GM06990 (cell line): ENCODE results near the gene RIMS4.

ENCODE experiments used
- DNase-seq: peaks from one replicate; pipeline ENCODE4 v3.0.0-alpha.2; 2011; ENCODE audit not compliant: insufficient read length; ENCODE audit errors: extremely low read depth
- H3K27me3 ChIP-seq: replicated peaks from 2 replicates; pipeline ENCODE4 v1.6.0; 2011; ENCODE audit warnings: low read length; ENCODE audit not compliant: control insufficient read depth, insufficient read depth
- H3K36me3 ChIP-seq: 2 replicates; pipeline ENCODE4 v1.5.1; 2011; ENCODE audit warnings: low read length; ENCODE audit not compliant: control insufficient read depth, insufficient read depth
- H3K4me3 ChIP-seq: replicated peaks from 2 replicates; pipeline ENCODE4 v1.5.1; 2011; ENCODE audit warnings: low read depth, mild to moderate bottlenecking, control low read depth, low read length
- TF ChIP-seq, protein P1 (sequence below): IDR thresholded peaks from 2 replicates; pipeline ENCODE4 v1.5.1; 2011; ENCODE audit warnings: low read length, control low read depth, mild to moderate bottlenecking, inconsistent platforms; ENCODE audit not compliant: insufficient read depth, poor library complexity, severe bottlenecking

Gene RIMS4

DNA sequence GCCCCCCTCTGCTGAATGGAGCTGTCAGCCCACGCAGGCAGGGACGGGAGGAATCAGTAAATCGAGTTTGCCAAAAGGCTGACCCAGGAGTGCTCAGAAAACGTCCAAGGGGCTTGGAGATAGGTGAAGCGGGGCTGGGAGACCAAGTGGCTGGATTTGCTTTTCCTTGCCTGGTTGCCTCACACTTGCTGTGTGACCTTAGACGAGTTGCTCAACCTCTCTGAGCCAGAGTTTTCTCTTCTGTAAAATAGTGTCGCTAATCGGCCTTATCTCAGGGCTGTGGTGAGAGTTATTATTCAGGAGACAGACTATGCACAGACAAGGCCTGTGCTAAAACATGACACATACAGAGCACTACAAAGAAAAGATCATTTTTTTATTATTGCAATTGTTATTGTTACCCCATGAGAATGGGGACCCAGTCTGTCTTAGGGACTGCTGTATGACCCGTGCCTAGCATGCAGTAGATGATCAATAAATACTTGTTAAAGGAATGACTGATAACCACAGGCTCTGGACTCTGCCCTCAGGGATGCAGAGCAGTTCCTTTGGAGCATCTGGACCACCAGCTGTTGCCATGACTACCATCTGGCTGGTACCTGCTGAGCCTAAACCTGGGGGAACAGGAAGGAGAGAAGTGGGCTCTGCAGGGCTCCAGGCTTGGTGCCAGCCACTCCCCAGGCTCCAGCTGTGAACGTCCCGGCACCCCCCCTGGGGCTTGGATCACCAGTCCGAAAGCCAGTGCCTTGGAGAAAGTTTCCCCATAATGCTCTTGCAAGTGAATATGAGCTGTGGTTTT lies 63.8 kb downstream of the RIMS4 start:
- TF ChIP-seq, protein P1, sequence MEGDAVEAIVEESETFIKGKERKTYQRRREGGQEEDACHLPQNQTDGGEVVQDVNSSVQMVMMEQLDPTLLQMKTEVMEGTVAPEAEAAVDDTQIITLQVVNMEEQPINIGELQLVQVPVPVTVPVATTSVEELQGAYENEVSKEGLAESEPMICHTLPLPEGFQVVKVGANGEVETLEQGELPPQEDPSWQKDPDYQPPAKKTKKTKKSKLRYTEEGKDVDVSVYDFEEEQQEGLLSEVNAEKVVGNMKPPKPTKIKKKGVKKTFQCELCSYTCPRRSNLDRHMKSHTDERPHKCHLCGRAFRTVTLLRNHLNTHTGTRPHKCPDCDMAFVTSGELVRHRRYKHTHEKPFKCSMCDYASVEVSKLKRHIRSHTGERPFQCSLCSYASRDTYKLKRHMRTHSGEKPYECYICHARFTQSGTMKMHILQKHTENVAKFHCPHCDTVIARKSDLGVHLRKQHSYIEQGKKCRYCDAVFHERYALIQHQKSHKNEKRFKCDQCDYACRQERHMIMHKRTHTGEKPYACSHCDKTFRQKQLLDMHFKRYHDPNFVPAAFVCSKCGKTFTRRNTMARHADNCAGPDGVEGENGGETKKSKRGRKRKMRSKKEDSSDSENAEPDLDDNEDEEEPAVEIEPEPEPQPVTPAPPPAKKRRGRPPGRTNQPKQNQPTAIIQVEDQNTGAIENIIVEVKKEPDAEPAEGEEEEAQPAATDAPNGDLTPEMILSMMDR, result no peak
- peaks cover 2% of the 10 kb centered on the region for H3K27me3 ChIP-seq
- H3K4me3 ChIP-seq, result no peak overlapping the region
- DNase-seq, result no peak
- no peaks in the 10 kb centered on the region for H3K36me3 ChIP-seq

DNA sequence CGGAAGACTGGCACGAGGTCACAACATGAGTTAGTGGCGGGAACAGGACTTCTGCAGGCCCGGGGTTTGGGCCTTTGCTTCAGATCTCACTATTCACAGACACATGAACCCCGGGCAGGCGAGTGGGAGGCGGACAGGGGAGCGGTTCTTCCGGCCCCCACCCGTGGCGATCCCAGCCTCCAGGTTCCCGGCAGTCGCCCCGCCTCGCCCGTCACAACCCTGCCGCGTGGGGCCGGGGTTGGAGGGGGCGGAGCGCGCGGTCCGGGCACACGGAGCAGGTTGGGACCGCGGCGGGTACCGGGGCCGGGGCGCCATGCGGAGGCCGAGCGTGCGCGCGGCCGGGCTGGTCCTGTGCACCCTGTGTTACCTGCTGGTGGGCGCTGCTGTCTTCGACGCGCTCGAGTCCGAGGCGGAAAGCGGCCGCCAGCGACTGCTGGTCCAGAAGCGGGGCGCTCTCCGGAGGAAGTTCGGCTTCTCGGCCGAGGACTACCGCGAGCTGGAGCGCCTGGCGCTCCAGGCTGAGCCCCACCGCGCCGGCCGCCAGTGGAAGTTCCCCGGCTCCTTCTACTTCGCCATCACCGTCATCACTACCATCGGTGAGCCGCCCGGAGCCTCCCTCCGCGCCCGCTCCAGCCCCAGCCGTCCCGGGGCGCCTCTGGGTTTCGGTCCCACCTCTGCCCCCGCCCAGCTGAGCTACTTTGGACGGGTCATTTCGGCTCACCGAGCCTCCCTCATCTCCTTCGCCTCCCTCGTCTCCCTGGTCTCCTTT lies 64.6 kb downstream of the RIMS4 start, which contains the start of gene KCNK15:
KCNK15 (plus strand) TSS at position 268 of the 769 bp plus-strand sequence; CDS start at position 314, 46 bp downstream.
- peaks cover 2% of the 10 kb centered on the region for H3K27me3 ChIP-seq
- TF ChIP-seq, protein P1, result no peak
- no peaks in the 10 kb centered on the region for H3K36me3 ChIP-seq
- H3K4me3 ChIP-seq, result peak within 1 kb of the TSS; percentile 33
- no peak for DNase-seq

- DNase-seq, result no peak
- Histone ChIP-seq H3K4me3 (no peak overlapping the region), H3K36me3 (no peaks in the 10 kb centered on the region), H3K27me3 (peaks cover 2% of the 10 kb centered on the region)
- TF ChIP-seq, protein P1, result no peak
Observed at GRCh38 chr20:44745122-44745597, 65.2 kb downstream of the RIMS4 start.

DNA sequence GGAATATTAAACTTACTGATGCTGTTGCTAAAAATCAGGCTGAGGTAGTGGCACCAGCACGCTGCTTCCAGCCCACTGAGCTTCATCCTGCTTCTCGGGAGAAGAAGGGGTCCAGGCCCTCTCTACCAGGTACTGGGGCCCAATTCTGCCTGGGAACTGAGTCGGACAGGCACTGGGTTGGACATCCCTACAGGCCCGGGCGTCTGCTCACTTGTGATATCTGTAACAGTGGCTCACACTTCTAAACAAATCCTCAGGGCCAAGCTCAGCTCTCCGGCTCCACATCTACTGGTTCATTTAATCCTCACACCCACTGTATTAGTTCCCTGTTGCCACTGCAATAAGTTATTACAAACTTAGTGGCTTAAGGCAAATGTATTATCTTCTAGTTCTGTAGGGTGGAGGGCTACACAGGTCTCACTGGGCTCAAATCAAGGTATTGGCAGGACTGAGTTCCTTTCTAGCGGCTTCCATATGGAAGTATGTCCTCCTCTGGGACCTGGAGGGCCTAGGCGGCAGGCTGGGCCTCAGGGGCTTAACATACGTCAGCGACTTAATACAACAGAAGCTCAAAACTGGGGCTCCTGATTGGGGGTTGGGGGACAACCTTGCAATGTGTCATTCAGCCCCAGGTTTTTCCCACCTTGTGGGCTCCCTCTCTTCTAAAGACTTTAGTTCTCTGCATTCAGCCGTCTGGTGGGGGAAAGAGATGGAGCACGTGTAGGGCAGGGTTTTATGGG lies 66.3 kb downstream of the RIMS4 start:
- H3K36me3 ChIP-seq, result no peaks in the 10 kb centered on the region
- TF ChIP-seq, protein P1, result no peak
- no peak overlapping the region for H3K4me3 ChIP-seq
- H3K27me3 ChIP-seq, result peaks cover 2% of the 10 kb centered on the region
- DNase-seq, result no peak

GRCh38 chr20:44743080-44743701 lies 67.2 kb downstream of the RIMS4 start:
- Histone ChIP-seq H3K27me3 (peaks cover 2% of the 10 kb centered on the region), H3K36me3 (no peaks in the 10 kb centered on the region), H3K4me3 (no peak overlapping the region)
- TF ChIP-seq, protein P1, result no peak
- DNase-seq, result no peak
